Cardiac fibroblast (primary cell): ENCODE data around the gene VWA5B2.

Experiments
- DNase-seq, 2 donors: peaks; one replicate each; pipeline versions ENCODE4 v3.0.0 to v3.0.0-alpha.2; 2010; ENCODE audit warnings: low read depth in 2 of 2
- H3K4me3 ChIP-seq, 2 donors: replicated peaks in 1 of 2; 1 replicate in 1 of 2; 2 replicates in 1 of 2; pipeline ENCODE4 v1.5.1; 2011; ENCODE audit warnings: low read depth in 2 of 2, low read length in 2 of 2, mild to moderate bottlenecking in 2 of 2, moderate library complexity in 1 of 2
- CTCF ChIP-seq: IDR thresholded peaks from one replicate; pipeline ENCODE4 v1.5.1; 2011; ENCODE audit warnings: low read depth, mild to moderate bottlenecking, low read length, inconsistent platforms

VWA5B2 gene

GRCh38 chr3:184236033-184236410 lies 6.6 kb downstream of the VWA5B2 start:
- DNase-seq, result no peak
- no peak for TF ChIP-seq CTCF
- H3K4me3 ChIP-seq, result no peak overlapping the region

GRCh38 chr3:184236636-184237035 lies 7.3 kb downstream of the VWA5B2 start:
- no peak for DNase-seq
- no peak for TF ChIP-seq CTCF

GRCh38 chr3:184237211-184237610 lies 7.8 kb downstream of the VWA5B2 start:
- DNase-seq, result no peak
- H3K4me3 ChIP-seq, result no peak overlapping the region
- no peak for TF ChIP-seq CTCF

More at GRCh38 chr3:184236636-184237035, 7.3 kb downstream of the VWA5B2 start:
- no peak overlapping the region for H3K4me3 ChIP-seq

GRCh38 chr3:184237807-184238206 lies 8.4 kb downstream of the VWA5B2 start:
- no peak overlapping the region for H3K4me3 ChIP-seq
- no peak for TF ChIP-seq CTCF
- no peak for DNase-seq

GRCh38 chr3:184238246-184238818 lies 8.9 kb downstream of the VWA5B2 start:
- no peak overlapping the region for H3K4me3 ChIP-seq
- no peak for TF ChIP-seq CTCF
- DNase-seq, result no peak

- no peak for DNase-seq
- no peak overlapping the region for H3K4me3 ChIP-seq
- TF ChIP-seq CTCF, result no peak
These were observed 9.8 kb downstream of the VWA5B2 start for GRCh38 chr3:184239221-184239620.

- DNase-seq, result no peak
- no peak overlapping the region for H3K4me3 ChIP-seq
- no peak for TF ChIP-seq CTCF
These were observed 10.3 kb downstream of the VWA5B2 start for GRCh38 chr3:184239708-184240107.
